CD4-positive, alpha-beta T cell treated with Interleukin-21 for 1 hour (primary cell): ENCODE data around the gene UBL4A.

ENCODE experiments used
- DNase-seq: peaks from one replicate; pipeline ENCODE4 v3.0.0-alpha.2; 2020

The UBL4A gene

DNA sequence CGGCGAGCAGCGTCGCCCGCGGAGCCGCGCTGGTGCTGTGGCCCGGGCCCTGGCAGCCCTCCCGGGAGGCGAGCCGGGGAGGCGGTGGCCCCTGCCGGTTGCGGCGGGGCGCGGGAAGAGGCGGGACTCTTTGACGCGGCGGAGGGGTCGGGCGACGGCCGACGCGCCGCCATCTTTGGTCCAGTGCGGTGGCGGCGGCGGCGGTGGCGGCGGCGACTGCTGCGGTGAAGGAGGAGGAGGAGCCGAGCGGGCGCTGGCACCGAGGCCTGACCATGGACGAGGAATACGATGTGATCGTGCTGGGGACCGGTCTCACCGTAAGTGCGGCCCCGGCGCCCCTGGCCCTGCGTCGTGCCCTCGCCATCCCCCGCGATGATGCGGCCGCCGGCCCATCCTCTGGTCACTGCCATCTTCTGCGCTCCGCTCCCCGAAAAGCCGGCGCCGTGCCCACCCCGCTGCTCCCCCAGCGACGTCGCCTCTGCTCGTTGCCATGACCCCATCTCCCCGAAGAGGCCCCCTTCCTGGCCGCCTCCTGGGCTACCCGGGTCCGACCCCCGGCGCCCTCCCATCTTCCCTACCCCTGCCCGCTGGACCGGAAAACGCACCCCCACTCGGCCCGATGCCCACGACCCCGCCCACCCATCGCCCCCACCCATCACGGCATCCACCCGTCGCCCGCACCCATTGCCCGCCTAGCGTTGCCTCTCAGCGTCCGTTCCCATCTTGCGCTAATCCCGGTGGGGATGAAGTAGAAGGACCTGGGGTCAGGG is 49.2 kb downstream of the UBL4A start, which contains the start of gene GDI1:
Gene GDI1, plus strand, starts transcription at position 172 of the 770 bp plus-strand sequence. Its CDS starts 101 bp downstream, at position 273.
- peak; percentile 71 for DNase-seq

DNA sequence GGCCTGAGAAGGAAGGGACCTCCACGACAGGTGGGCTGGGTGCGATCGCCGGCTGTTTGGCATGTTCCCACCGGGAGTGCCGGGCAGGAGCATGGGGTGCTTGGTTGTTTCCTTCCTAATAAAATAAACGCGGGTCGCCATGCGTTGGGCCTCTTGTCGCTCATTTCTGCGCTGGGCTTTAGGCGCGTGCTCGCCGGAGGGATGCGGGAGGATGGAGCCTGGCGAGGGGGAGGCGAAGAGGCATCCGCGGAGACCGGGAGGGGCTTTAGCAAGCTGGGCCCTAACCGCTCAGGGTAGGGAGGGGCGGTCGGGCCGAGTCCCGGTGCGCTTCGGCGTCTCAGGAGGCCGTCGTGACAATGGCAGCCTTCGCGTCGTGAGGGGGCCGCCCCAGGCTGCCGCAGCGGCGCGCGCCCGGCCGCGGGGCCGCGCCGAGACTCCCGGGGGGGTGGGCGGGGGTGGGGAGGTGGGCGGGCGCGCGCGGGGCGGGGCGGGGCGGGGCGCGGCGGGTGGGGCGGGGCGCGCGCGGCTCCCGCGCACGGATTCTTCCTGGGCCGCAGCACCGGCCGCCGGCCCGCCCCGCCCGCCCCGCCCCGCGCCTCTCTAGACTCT is 49.9 kb downstream of the UBL4A start:
- peak; percentile 74 for DNase-seq

DNA sequence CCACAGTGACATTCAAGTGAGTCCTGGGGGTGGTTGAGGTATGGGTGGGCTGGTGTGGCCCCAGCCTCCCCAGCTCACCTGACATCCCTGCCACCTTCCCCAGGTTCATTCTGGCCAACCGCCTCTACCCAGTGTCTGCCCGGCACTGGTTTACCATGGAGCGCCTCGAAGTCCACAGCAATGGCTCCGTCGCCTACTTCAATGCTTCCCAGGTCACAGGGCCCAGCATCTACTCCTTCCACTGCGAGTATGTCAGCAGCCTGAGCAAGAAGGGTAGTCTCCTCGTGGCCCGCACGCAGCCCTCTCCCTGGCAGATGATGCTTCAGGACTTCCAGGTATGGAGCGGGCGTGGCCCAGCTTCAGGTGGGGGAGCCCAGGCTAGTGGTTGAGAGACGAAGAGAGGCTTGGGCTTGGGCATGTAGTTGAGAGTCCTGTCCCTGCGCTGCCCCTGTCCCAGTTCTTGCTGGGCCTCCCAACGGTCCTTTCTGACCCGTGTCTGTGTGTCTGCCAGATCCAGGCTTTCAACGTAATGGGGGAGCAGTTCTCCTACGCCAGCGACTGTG is 51.2 kb downstream of the UBL4A start:
- DNase-seq = no peak

DNA sequence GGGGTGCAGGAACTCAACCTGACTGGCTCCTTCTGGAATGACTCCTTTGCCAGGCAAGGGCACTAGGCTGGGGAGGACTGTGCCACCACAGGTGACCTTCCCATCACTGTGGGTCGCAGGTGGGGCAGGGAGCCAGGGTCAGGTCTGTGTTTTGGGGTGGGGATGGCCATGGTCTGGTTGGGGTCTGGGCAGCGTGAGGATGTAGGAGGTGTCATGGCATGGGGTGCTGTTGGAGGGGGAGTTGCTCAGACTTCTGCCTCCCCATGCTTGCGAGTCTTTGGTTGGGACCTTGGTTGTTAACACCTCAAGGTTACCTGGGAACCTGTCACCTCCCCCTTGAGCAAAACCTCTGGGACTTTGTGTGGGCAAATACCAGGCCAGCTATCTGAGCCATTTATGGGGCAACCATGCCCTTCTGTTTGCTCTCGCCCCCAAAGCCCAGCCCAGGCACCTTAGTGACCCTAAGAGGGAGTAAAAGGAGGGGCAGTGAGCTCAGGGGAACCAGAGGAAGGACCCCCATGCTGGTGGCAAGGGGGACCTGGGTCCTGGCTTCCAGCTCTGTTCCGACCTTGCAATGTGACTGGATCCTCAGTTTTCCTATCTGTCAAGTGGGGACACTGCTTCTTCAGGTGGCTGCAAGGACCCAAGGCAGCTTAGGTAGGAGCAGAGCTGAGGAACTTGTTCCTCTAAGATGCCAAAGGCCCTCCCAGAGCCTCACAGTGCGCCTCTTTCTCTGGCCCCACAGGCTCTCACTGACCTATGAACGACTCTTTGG is 51.8 kb downstream of the UBL4A start:
- DNase-seq = no peak
